ENCODE measurements around the gene SLC36A1.
"Not testable (repeated sequence)": the region's sequence is repeated elsewhere in the genome, so short reads cannot be mapped to it uniquely, and the experiment has no call there.

The SLC36A1 gene

DNA sequence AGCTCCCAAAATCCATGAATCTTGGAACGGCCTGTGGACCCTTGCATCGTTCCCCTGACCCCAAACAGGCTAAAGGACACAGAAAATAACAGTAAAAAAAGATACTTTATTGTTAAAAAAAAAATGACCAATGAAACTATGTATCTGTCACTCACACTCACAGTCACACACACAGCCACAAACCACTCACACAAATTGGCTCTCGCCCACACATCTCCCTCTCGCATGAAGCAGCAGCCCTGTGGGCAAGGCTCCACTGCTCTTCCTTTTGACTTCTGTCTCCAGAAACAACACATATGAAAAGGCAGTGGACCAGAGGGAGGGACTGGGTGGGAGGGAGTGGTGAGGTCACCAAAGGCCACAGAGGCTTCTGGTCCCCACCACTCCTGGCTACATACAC lies 56.6 kb downstream of the SLC36A1 start:
- TF ChIP-seq ZNF70 (CRISPR knock-in tag; IDR thresholded peaks at IDR 0.05) (no peak), ZNF565 (CRISPR knock-in tag; conservative IDR thresholded peaks at IDR 0.05; ENCODE audit: low read depth) (no peak), ZC3H10 (CRISPR knock-in tag; IDR thresholded peaks at IDR 0.05) (no peak), POU6F1 (CRISPR knock-in tag; IDR thresholded peaks at IDR 0.05; ENCODE audit: borderline replicate concordance, low read depth) (no peak), RARB (CRISPR knock-in tag; IDR thresholded peaks at IDR 0.05) (no peak), PPARA (CRISPR knock-in tag; IDR thresholded peaks at IDR 0.05; ENCODE audit: borderline replicate concordance) (no peak), SNAI2 (CRISPR knock-in tag; IDR thresholded peaks at IDR 0.05) (no peak), CREB5 (CRISPR knock-in tag; IDR thresholded peaks at IDR 0.05; ENCODE audit: low read depth) (no peak), CSDC2 (CRISPR knock-in tag; IDR thresholded peaks at IDR 0.05) (no peak), TOX (CRISPR knock-in tag; IDR thresholded peaks at IDR 0.05; ENCODE audit: borderline replicate concordance) (no peak), BACH2 (CRISPR knock-in tag; IDR thresholded peaks at IDR 0.05; ENCODE audit: borderline replicate concordance) (no peak), TCF4 (CRISPR knock-in tag; IDR thresholded peaks at IDR 0.05; ENCODE audit: borderline replicate concordance) (no peak), ZFP3 (CRISPR knock-in tag; IDR thresholded peaks at IDR 0.05) (no peak), PATZ1 (CRISPR knock-in tag; IDR thresholded peaks at IDR 0.05; ENCODE audit: borderline replicate concordance) (no peak)
- TF ChIP-seq, protein P1, sequence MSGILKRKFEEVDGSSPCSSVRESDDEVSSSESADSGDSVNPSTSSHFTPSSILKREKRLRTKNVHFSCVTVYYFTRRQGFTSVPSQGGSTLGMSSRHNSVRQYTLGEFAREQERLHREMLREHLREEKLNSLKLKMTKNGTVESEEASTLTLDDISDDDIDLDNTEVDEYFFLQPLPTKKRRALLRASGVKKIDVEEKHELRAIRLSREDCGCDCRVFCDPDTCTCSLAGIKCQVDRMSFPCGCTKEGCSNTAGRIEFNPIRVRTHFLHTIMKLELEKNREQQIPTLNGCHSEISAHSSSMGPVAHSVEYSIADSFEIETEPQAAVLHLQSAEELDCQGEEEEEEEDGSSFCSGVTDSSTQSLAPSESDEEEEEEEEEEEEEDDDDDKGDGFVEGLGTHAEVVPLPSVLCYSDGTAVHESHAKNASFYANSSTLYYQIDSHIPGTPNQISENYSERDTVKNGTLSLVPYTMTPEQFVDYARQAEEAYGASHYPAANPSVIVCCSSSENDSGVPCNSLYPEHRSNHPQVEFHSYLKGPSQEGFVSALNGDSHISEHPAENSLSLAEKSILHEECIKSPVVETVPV (CRISPR knock-in tag; IDR thresholded peaks at IDR 0.05): no peak
- no peak for ATAC-seq

DNA sequence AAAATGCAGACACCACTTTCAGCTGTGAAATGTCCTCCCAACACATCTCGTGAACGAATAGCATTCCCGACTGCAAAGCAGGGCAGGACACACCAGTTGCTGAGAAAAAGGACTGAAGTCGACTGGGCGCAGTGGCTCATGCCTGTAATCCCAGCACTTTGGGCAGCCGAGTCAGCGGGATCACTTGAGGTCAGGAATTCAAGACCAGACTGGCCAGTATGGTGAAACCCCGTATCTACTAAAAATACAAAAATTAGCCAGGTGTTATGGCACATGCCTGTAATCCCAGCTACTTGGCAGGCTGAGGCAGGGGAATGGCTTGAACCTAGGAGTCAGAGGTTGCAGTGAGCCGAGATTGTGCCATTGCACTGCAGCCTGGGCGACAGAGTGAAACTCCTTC lies 60.9 kb downstream of the SLC36A1 start:
- ATAC-seq: not testable (repeated sequence)

DNA sequence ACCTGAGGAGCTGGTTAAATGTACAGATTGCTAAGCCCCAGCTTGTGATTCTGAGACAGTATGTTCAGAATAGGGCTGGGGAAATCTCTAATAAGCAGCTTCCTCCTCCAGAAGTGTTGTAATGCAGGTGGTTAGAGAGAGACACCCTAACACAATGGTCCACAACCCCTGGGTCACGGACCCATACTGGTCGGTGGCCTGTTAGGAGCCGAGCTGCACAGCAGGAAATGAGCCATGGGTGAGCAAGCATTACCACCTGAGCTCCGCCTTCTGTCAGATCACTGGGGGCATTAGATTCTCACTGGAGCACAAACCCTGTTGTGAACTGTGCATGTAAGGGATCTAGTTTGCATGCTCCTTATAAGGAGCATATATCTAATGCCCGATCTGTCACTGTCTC lies 61.8 kb downstream of the SLC36A1 start:
- no peak for TF ChIP-seq ZFP3 (CRISPR knock-in tag; IDR thresholded peaks at IDR 0.05)
- TF ChIP-seq GLIS3 (CRISPR knock-in tag; IDR thresholded peaks at IDR 0.05): no peak
- no peak for TF ChIP-seq ARNTL (CRISPR knock-in tag; IDR thresholded peaks at IDR 0.05; ENCODE audit: borderline replicate concordance, low read depth)
- TF ChIP-seq ZNF8 (CRISPR knock-in tag; IDR thresholded peaks at IDR 0.05): no peak
- TF ChIP-seq OSR1 (CRISPR knock-in tag; IDR thresholded peaks at IDR 0.05): no peak
- no peak for TF ChIP-seq SNAI2 (CRISPR knock-in tag; IDR thresholded peaks at IDR 0.05)
- TF ChIP-seq, protein P2, sequence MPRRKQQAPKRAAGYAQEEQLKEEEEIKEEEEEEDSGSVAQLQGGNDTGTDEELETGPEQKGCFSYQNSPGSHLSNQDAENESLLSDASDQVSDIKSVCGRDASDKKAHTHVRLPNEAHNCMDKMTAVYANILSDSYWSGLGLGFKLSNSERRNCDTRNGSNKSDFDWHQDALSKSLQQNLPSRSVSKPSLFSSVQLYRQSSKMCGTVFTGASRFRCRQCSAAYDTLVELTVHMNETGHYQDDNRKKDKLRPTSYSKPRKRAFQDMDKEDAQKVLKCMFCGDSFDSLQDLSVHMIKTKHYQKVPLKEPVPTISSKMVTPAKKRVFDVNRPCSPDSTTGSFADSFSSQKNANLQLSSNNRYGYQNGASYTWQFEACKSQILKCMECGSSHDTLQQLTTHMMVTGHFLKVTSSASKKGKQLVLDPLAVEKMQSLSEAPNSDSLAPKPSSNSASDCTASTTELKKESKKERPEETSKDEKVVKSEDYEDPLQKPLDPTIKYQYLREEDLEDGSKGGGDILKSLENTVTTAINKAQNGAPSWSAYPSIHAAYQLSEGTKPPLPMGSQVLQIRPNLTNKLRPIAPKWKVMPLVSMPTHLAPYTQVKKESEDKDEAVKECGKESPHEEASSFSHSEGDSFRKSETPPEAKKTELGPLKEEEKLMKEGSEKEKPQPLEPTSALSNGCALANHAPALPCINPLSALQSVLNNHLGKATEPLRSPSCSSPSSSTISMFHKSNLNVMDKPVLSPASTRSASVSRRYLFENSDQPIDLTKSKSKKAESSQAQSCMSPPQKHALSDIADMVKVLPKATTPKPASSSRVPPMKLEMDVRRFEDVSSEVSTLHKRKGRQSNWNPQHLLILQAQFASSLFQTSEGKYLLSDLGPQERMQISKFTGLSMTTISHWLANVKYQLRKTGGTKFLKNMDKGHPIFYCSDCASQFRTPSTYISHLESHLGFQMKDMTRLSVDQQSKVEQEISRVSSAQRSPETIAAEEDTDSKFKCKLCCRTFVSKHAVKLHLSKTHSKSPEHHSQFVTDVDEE (CRISPR knock-in tag; IDR thresholded peaks at IDR 0.05): no peak
- no peak for TF ChIP-seq RARB (CRISPR knock-in tag; IDR thresholded peaks at IDR 0.05)
- TF ChIP-seq BACH2 (CRISPR knock-in tag; IDR thresholded peaks at IDR 0.05; ENCODE audit: borderline replicate concordance): no peak
- no peak for ATAC-seq

- ATAC-seq: no peak
- TF ChIP-seq ZNF70 (CRISPR knock-in tag; IDR thresholded peaks at IDR 0.05) (no peak), TCF4 (CRISPR knock-in tag; IDR thresholded peaks at IDR 0.05; ENCODE audit: borderline replicate concordance) (no peak), RARB (CRISPR knock-in tag; IDR thresholded peaks at IDR 0.05) (no peak), CREB5 (CRISPR knock-in tag; IDR thresholded peaks at IDR 0.05; ENCODE audit: low read depth) (no peak), ARNTL (CRISPR knock-in tag; IDR thresholded peaks at IDR 0.05; ENCODE audit: borderline replicate concordance, low read depth) (no peak), ZNF565 (CRISPR knock-in tag; conservative IDR thresholded peaks at IDR 0.05; ENCODE audit: low read depth) (no peak), BACH2 (CRISPR knock-in tag; IDR thresholded peaks at IDR 0.05; ENCODE audit: borderline replicate concordance) (no peak), ZC3H10 (CRISPR knock-in tag; IDR thresholded peaks at IDR 0.05) (no peak), ZFP3 (CRISPR knock-in tag; IDR thresholded peaks at IDR 0.05) (no peak), ZFP30 (CRISPR knock-in tag; IDR thresholded peaks at IDR 0.05) (no peak), ISL1 (CRISPR knock-in tag; IDR thresholded peaks at IDR 0.05) (no peak), CSDC2 (CRISPR knock-in tag; IDR thresholded peaks at IDR 0.05) (no peak), TOX (CRISPR knock-in tag; IDR thresholded peaks at IDR 0.05; ENCODE audit: borderline replicate concordance) (no peak), SNAI2 (CRISPR knock-in tag; IDR thresholded peaks at IDR 0.05) (no peak), OSR1 (CRISPR knock-in tag; IDR thresholded peaks at IDR 0.05) (no peak)
- TF ChIP-seq, protein P2 (CRISPR knock-in tag; IDR thresholded peaks at IDR 0.05): no peak
These were observed 62.4 kb downstream of the SLC36A1 start for GRCh38 chr5:151509836-151510235.
